ENCODE data around the gene RRM1. TPM values are rescaled to one million over a fixed set of nuclear protein-coding genes. Genes with fewer than 3 reads are reported as not detected.

RRM1 gene
- total and polyA plus RNA-seq, 9 of the 15 experiments (the other 6 are each of a cell fraction or from before 2014, with no cell fraction given): 113 to 270 (median 163) TPM

DNA sequence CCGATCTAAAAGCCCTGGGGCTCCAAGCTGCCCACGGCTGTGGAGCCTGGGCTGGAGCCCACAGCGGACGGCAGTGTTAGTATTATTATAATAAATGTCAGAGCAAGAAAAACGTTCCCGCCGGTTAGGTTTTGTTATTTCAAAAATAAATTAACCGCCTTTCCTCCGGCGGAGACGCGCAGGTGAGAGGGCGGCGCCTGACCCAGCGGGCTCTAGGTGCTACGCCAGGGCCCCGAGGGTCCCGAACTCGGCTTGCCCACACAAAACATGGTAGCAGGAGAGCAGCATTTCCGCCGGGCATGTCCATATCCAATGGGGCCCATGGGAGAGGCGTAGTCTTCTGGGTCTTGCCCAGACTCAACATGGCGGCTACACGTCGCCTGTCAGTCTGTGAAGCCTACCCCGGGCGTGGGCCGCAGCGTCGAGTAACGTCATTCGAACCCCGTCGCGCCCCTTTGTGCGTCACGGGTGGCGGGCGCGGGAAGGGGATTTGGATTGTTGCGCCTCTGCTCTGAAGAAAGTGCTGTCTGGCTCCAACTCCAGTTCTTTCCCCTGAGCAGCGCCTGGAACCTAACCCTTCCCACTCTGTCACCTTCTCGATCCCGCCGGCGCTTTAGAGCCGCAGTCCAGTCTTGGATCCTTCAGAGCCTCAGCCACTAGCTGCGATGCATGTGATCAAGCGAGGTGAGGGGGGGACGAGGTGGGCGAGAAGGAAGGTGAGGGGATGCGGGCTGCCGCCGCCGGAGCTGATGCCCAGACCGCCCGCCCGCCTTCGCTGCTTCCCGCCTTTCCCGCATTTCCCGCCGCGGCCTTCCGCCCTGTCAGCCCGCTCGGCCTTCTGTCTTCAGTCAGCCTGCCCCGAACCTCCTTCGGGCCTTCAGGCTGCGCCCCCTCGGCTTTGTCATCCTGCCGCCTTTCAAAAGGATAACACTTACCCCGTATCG, at the start of gene RRM1 (continued):
- TF ChIP-seq, protein P1, sequence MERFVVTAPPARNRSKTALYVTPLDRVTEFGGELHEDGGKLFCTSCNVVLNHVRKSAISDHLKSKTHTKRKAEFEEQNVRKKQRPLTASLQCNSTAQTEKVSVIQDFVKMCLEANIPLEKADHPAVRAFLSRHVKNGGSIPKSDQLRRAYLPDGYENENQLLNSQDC (CRISPR knock-in tag; IDR thresholded peaks at IDR 0.05): 0 out of 2 replicates have a peak, but pooled peaks have one; percentile 15
- TF ChIP-seq TAF1 (IDR thresholded peaks at IDR 0.05; ENCODE audit: control insufficient read depth, extremely low read depth, insufficient read depth, low read length, severe bottlenecking) (peak; percentile 80), TRIM28 (IDR thresholded peaks at IDR 0.05) (no peak), CEBPG (CRISPR knock-in tag; IDR thresholded peaks at IDR 0.05) (peak; percentile 28; the same call in 1 of the 2 replicates), CEBPG (tag; conservative IDR thresholded peaks at IDR 0.05 in 1 of 2, IDR thresholded peaks at IDR 0.05 in 1 of 2) (no peak), TCF3 (CRISPR knock-in tag; IDR thresholded peaks at IDR 0.05) (no peak), C11orf30 (IDR thresholded peaks at IDR 0.05; ENCODE audit: low read depth) (peak; percentile 88), FOXJ2 (tag; IDR thresholded peaks at IDR 0.05) (no peak), RBM39 (optimal IDR thresholded peaks at IDR 0.05; ENCODE audit: low read depth, low read length) (peak; percentile 31), FUS (optimal IDR thresholded peaks at IDR 0.05; ENCODE audit: low read depth, low read length) (no peak), POLR2H (tag; IDR thresholded peaks at IDR 0.05; ENCODE audit: low read depth) (peak; percentile 84), FOXP1 (CRISPR knock-in tag; IDR thresholded peaks at IDR 0.05) (peak; percentile 89), ZNF124 (CRISPR knock-in tag; IDR thresholded peaks at IDR 0.05) (no peak), ZBTB1 (CRISPR knock-in tag; IDR thresholded peaks at IDR 0.05; ENCODE audit: borderline replicate concordance, low read depth) (peak; percentile 35; the same call in 1 of the 2 replicates), SP2 (IDR thresholded peaks at IDR 0.05; ENCODE audit: extremely low read depth, low read depth, low read length, poor library complexity, severe bottlenecking) (no peak), NFE2 (IDR thresholded peaks at IDR 0.05; ENCODE audit: low read depth) (peak; percentile 51; the same call in 1 of the 2 replicates)
- TF ChIP-seq, protein P2, sequence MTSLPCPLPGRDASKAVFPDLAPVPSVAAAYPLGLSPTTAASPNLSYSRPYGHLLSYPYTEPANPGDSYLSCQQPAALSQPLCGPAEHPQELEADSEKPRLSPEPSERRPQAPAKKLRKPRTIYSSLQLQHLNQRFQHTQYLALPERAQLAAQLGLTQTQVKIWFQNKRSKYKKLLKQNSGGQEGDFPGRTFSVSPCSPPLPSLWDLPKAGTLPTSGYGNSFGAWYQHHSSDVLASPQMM (CRISPR knock-in tag; IDR thresholded peaks at IDR 0.05): no peak
